K562 (cell line): ENCODE results near the gene FIGNL1.

Experiments used
- CTCF ChIP-seq, 3 experiments: IDR thresholded peaks in 2 of 3; conservative IDR thresholded peaks in 1 of 3; 2 replicates each; pipeline ENCODE4 v1.5.1; 2011 to 2012; ENCODE audit warnings: low read length in 3 of 3, mild to moderate bottlenecking in 3 of 3, control low read depth in 2 of 3, improper control_type of control experiment in 1 of 3, inconsistent platforms in 1 of 3, low read depth in 1 of 3, mixed read lengths in 1 of 3, moderate library complexity in 1 of 3; ENCODE audit not compliant: insufficient read depth in 2 of 3
- EZH2 ChIP-seq: IDR thresholded peaks from 2 replicates; pipeline ENCODE4 v1.6.1; 2012; ENCODE audit warnings: low read depth, mild to moderate bottlenecking, inconsistent platforms, low read length, borderline replicate concordance
- IRF2 ChIP-seq: sonication (generic); formaldehyde crosslinking; IDR thresholded peaks from 2 replicates; pipeline ENCODE4 v1.8.1; 2022; ENCODE audit warnings: mild to moderate bottlenecking, missing genetic modification reagents
- RCOR1 ChIP-seq, 2 experiments: IDR thresholded peaks; 2 replicates each; pipeline ENCODE4 v1.6.1; 2012; ENCODE audit warnings: low read depth in 2 of 2, low read length in 2 of 2, borderline replicate concordance in 1 of 2, improper control_type of control experiment in 1 of 2
- WHSC1 ChIP-seq: IDR thresholded peaks from one replicate; pipeline ENCODE4 v1.6.1; 2012; ENCODE audit warnings: low read length, control low read depth, inconsistent platforms

- TF ChIP-seq RCOR1 (IDR thresholded peaks at IDR 0.05; ENCODE audit: borderline replicate concordance in 1 of 2, low read depth in 2 of 2, low read length in 2 of 2) (no peak), IRF2 (no peak), WHSC1 (no peak), CTCF (IDR thresholded peaks at IDR 0.05 in 2 of 3, conservative IDR thresholded peaks at IDR 0.05 in 1 of 3; ENCODE audit: insufficient read depth in 2 of 3, low read depth in 1 of 3, low read length in 3 of 3) (no peak), EZH2 (no peak)
Measured at GRCh38 chr7:50411332-50411731, 38.8 kb downstream of the FIGNL1 start.
